Natural killer cell treated with Interleukin-12 subunit alpha and Interleukin-12 subunit beta and Interleukin-15 and Interleukin-18, amount 100 ng/mL, for 72 hours (primary cell): ENCODE results near the gene ZPBP. TPM values are rescaled to one million over a fixed set of nuclear protein-coding genes. Genes with fewer than 3 reads are reported as not detected.
"Not testable (repeated sequence)": the region's sequence is repeated elsewhere in the genome, so short reads cannot be mapped to it uniquely, and the experiment has no call there.

Experiments used
- ATAC-seq, 2 donors: fragments of 150-1000 bp; cut with Tn5 transposase in 1 of 2; sonication (Bioruptor Pico), chemical (Tn5 transposase) in 1 of 2; 2 replicates each; pipeline ENCODE4 v1.10.0; 2021
- DNase-seq: peaks from one replicate; pipeline ENCODE4 v3.0.0; 2022; ENCODE audit warnings: low spot score
- H3K27ac Mint-ChIP-seq, 2 donors: 1 replicate in 1 of 2; 2 replicates in 1 of 2; pipeline ENCODE4 v1.8.0; 2022; ENCODE audit warnings: mixed read lengths in 2 of 2, mild to moderate bottlenecking in 1 of 2, moderate library complexity in 1 of 2
- H3K27me3 Mint-ChIP-seq, 2 donors: 1 replicate in 1 of 2; 2 replicates in 1 of 2; pipeline ENCODE4 v1.8.0; 2022; ENCODE audit warnings: mixed read lengths in 2 of 2
- H3K36me3 Mint-ChIP-seq: one replicate; pipeline ENCODE4 v1.8.0; 2022; ENCODE audit warnings: mixed read lengths
- H3K4me1 Mint-ChIP-seq, 2 donors: 1 replicate in 1 of 2; 2 replicates in 1 of 2; pipeline ENCODE4 v1.8.0; 2022; ENCODE audit warnings: low read depth in 2 of 2, mixed read lengths in 2 of 2, mild to moderate bottlenecking in 1 of 2
- H3K4me3 Mint-ChIP-seq: one replicate; pipeline ENCODE4 v1.8.0; 2022; ENCODE audit warnings: mixed read lengths
- H3K9me3 Mint-ChIP-seq: 2 replicates; pipeline ENCODE4 v1.8.0; 2022; ENCODE audit warnings: mixed read lengths
- total RNA-seq, 2 donors: library from RNA; stranded (reverse); gene quantifications; one replicate each; pipeline ENCODE4 v1.2.3, GENCODE V29; 2022

Gene ZPBP
- total RNA-seq, 2 donors from 2014 or later, result not detected

GRCh38 chr7:50085344-50085743 lies 7.7 kb downstream of the ZPBP start:
- Mint-ChIP-seq H3K27me3 (peaks cover 14 to 30% of the 10 kb centered on the region in 2 donors), H3K36me3 (no peaks in the 10 kb centered on the region)
- no peak for ATAC-seq

GRCh38 chr7:50073093-50073492 lies 20.0 kb downstream of the ZPBP start:
- ATAC-seq, result no peak
- Mint-ChIP-seq H3K27me3 (peaks cover 31 to 53% of the 10 kb centered on the region in 2 donors), H3K4me1 (peaks cover 19 to 21% of the 10 kb centered on the region in 2 donors), H3K36me3 (peaks cover 18% of the 10 kb centered on the region), H3K27ac (no peak overlapping the region), H3K4me3 (no peak overlapping the region), H3K9me3 (peaks cover 13% of the 10 kb centered on the region)
- DNase-seq, result no peak

More at GRCh38 chr7:50085344-50085743, 7.7 kb downstream of the ZPBP start:
- no peaks in the 10 kb centered on the region for H3K4me1 Mint-ChIP-seq
- no peaks in the 10 kb centered on the region for H3K9me3 Mint-ChIP-seq
- H3K27ac Mint-ChIP-seq, result no peak overlapping the region
- no peak for DNase-seq
- no peak overlapping the region for H3K4me3 Mint-ChIP-seq

GRCh38 chr7:50069613-50070012 lies 23.4 kb downstream of the ZPBP start:
- H3K9me3 Mint-ChIP-seq, result peaks cover 13% of the 10 kb centered on the region
- H3K4me3 Mint-ChIP-seq, result peak overlapping the region; percentile 87
- peaks cover 19 to 21% of the 10 kb centered on the region in 2 donors for H3K4me1 Mint-ChIP-seq
- peak overlapping the region; percentile 21 to 78 for H3K27ac Mint-ChIP-seq
- peaks cover 18% of the 10 kb centered on the region for H3K36me3 Mint-ChIP-seq
- DNase-seq, result no peak
- peaks cover 12 to 19% of the 10 kb centered on the region in 2 donors for H3K27me3 Mint-ChIP-seq
- peak; percentile 71 to 78 for ATAC-seq

GRCh38 chr7:50068850-50069551 lies 24.0 kb downstream of the ZPBP start:
- ATAC-seq (peak; percentile 65 to 73), DNase-seq (no peak)
- peak overlapping the region; percentile 21 to 78 for H3K27ac Mint-ChIP-seq
- peaks cover 18% of the 10 kb centered on the region for H3K36me3 Mint-ChIP-seq
- H3K9me3 Mint-ChIP-seq, result peaks cover 10% of the 10 kb centered on the region
- peak overlapping the region; percentile 87 for H3K4me3 Mint-ChIP-seq
- H3K4me1 Mint-ChIP-seq, result peaks cover 19 to 21% of the 10 kb centered on the region in 2 donors
- H3K27me3 Mint-ChIP-seq, result peaks cover 7 to 13% of the 10 kb centered on the region in 2 donors

- DNase-seq, result no peak
- ATAC-seq, result no peak
- Mint-ChIP-seq H3K27ac (no peak overlapping the region), H3K36me3 (peaks cover 12% of the 10 kb centered on the region), H3K27me3 (peaks cover under 1 to 4% of the 10 kb centered on the region in 2 donors), H3K9me3 (peaks cover 4% of the 10 kb centered on the region), H3K4me1 (peaks cover 19 to 21% of the 10 kb centered on the region in 2 donors), H3K4me3 (no peak overlapping the region)
Observed at GRCh38 chr7:50068026-50068425, 25.0 kb downstream of the ZPBP start.

GRCh38 chr7:50062951-50063350 lies 30.1 kb downstream of the ZPBP start:
- DNase-seq (no peak), ATAC-seq (no peak)
- Mint-ChIP-seq H3K27me3 (peaks cover 20 to 32% of the 10 kb centered on the region in 2 donors), H3K4me1 (no peaks in the 10 kb centered on the region), H3K36me3 (peaks cover 12% of the 10 kb centered on the region), H3K4me3 (no peak overlapping the region), H3K27ac (no peak overlapping the region), H3K9me3 (no peaks in the 10 kb centered on the region)

GRCh38 chr7:50056131-50056530 lies 36.9 kb downstream of the ZPBP start:
- no peak for ATAC-seq
- H3K36me3 Mint-ChIP-seq, result no peaks in the 10 kb centered on the region
- H3K27ac Mint-ChIP-seq, result no peak overlapping the region
- H3K4me3 Mint-ChIP-seq, result no peak overlapping the region
- DNase-seq, result no peak
- peaks cover 21 to 48% of the 10 kb centered on the region in 2 donors for H3K27me3 Mint-ChIP-seq
- H3K4me1 Mint-ChIP-seq, result no peaks in the 10 kb centered on the region
- no peaks in the 10 kb centered on the region for H3K9me3 Mint-ChIP-seq

GRCh38 chr7:50047716-50048115 lies 45.3 kb downstream of the ZPBP start:
- H3K36me3 Mint-ChIP-seq, result peaks cover 11% of the 10 kb centered on the region
- H3K4me1 Mint-ChIP-seq, result no peaks in the 10 kb centered on the region
- H3K9me3 Mint-ChIP-seq, result peaks cover 14% of the 10 kb centered on the region
- H3K4me3 Mint-ChIP-seq, result no peak overlapping the region
- DNase-seq (no peak), ATAC-seq (no peak)
- peaks cover 40 to 46% of the 10 kb centered on the region in 2 donors for H3K27me3 Mint-ChIP-seq
- no peak overlapping the region for H3K27ac Mint-ChIP-seq

GRCh38 chr7:50041165-50041564 lies 51.9 kb downstream of the ZPBP start:
- peaks cover 21 to 22% of the 10 kb centered on the region in 2 donors for H3K27me3 Mint-ChIP-seq
- DNase-seq, H3K27ac Mint-ChIP-seq, H3K4me1 Mint-ChIP-seq, H3K36me3 Mint-ChIP-seq, ATAC-seq, H3K4me3 Mint-ChIP-seq: not testable (repeated sequence)
- peaks cover 11% of the 10 kb centered on the region for H3K9me3 Mint-ChIP-seq

- no peak for ATAC-seq
- peaks cover 6 to 25% of the 10 kb centered on the region in 2 donors for H3K27me3 Mint-ChIP-seq
Observed at GRCh38 chr7:50037086-50037485, 56.0 kb downstream of the ZPBP start.

GRCh38 chr7:50022991-50023390 lies 70.1 kb downstream of the ZPBP start:
- ATAC-seq (no peak), DNase-seq (no peak)
- H3K36me3 Mint-ChIP-seq, result no peaks in the 10 kb centered on the region
- H3K27ac Mint-ChIP-seq, result no peak overlapping the region
- no peaks in the 10 kb centered on the region for H3K9me3 Mint-ChIP-seq
- no peaks in the 10 kb centered on the region for H3K4me1 Mint-ChIP-seq
- peaks cover 20 to 50% of the 10 kb centered on the region in 2 donors for H3K27me3 Mint-ChIP-seq
- no peak overlapping the region for H3K4me3 Mint-ChIP-seq

More at GRCh38 chr7:50037086-50037485, 56.0 kb downstream of the ZPBP start:
- no peak for DNase-seq
- no peak overlapping the region for H3K27ac Mint-ChIP-seq
- H3K4me3 Mint-ChIP-seq, result no peak overlapping the region
- no peaks in the 10 kb centered on the region for H3K9me3 Mint-ChIP-seq
- H3K4me1 Mint-ChIP-seq, result no peaks in the 10 kb centered on the region
- no peaks in the 10 kb centered on the region for H3K36me3 Mint-ChIP-seq

- Mint-ChIP-seq H3K27me3 (peaks cover 20 to 47% of the 10 kb centered on the region in 2 donors), H3K4me1 (no peaks in the 10 kb centered on the region), H3K27ac (no peak overlapping the region), H3K4me3 (no peak overlapping the region), H3K36me3 (no peaks in the 10 kb centered on the region), H3K9me3 (no peaks in the 10 kb centered on the region)
- DNase-seq, result no peak
- ATAC-seq, result no peak
Observed at GRCh38 chr7:50022451-50022850, 70.6 kb downstream of the ZPBP start.

- Mint-ChIP-seq H3K27ac (no peak overlapping the region), H3K9me3 (peaks cover 4% of the 10 kb centered on the region), H3K36me3 (no peaks in the 10 kb centered on the region), H3K4me1 (no peaks in the 10 kb centered on the region), H3K4me3 (no peak overlapping the region), H3K27me3 (peaks cover 0 to 16% of the 10 kb centered on the region in 2 donors)
- ATAC-seq, result no peak
- DNase-seq, result no peak
Observed at GRCh38 chr7:49995681-49996080, 97.4 kb downstream of the ZPBP start.

GRCh38 chr7:49986191-49986590 lies 106.9 kb downstream of the ZPBP start:
- Mint-ChIP-seq H3K27ac (no peak overlapping the region), H3K4me3 (no peak overlapping the region), H3K4me1 (no peaks in the 10 kb centered on the region), H3K27me3 (no peaks in the 10 kb centered on the region), H3K9me3 (peaks cover 3% of the 10 kb centered on the region), H3K36me3 (peaks cover 4% of the 10 kb centered on the region)
- ATAC-seq (no peak), DNase-seq (no peak)
